ENCODE results near the gene UBQLN1.

The UBQLN1 gene

DNA sequence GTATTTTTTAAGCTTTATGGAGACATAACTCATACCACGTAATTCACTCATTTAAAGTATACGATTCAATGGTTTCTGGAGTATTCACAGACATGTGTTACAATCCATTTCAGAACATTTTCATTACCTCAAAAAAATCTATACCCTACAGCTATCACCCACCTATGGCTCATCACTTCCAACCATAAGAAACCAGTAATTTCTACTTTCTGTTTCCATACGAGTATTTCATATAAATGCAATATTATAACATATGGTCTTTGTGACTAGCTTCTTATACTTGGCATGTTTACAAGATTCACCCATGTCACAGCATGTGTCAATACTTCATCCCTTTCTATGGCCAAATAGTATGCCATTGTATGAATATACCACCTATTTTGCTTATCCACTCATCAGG, 18.8 kb downstream of the UBQLN1 start:
- no peak for DNase-seq (ENCODE audit: low spot score)

DNA sequence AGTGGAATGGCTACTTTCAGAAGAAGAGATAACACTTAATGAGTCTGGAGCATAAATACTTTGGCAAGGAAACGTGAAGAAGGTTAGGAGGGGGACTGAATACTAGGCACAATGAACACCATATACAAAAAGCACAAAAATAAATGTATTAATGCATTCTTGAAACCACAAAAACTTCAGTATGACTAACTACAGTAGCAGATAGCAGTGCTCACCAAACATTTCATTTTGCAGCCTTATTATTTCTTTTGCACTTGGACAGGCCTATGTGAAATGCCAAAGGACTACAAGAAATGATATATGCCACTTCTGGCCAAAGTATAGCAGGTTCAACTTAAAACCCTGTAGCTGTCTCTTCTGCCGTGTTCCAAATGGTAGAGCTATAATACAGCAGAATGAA, 26.3 kb downstream of the UBQLN1 start:
- no peak for DNase-seq (ENCODE audit: low spot score)

DNA sequence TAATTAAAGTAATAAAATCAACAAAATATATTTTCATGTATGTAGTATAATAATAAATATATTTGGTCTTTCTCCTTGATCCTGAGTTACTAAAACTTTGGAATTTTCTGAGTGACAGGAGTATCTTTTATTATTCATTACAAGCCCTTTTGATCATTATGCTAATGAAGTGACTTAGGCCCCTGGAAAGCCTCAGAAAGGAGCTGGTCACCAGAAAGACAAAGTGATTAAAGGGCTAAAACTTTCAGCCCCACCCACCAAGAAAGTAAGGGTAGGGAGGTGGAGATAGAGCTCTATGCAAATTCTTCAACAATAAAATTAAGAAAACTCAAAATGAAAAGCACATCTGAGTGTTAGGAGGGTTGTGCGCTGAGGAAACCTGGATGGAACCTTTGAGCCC, 27.5 kb downstream of the UBQLN1 start:
- no peak for DNase-seq (ENCODE audit: low spot score)

DNA sequence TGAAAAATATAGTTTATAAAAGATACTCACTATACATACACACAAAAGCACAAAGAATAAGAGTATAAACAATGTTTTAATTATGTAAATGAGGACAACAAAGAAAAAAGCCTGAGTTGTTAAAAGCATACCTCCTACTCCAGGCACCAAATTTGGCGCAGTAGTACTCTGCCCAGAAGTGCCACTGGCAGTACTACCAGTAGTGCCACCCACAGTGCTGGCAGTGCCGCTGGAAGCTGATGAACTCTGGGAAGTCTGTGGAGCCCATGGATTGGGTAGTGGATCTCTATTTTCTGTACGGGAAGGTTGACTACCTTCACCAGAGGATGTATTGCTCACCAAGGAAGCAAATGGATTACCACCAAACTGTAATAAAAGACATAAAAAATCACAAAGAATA, 30.2 kb downstream of the UBQLN1 start:
- no peak for DNase-seq (ENCODE audit: low spot score)

- DNase-seq (ENCODE audit: low spot score) = no peak
Measured at GRCh38 chr9:83675466-83675865, 32.3 kb downstream of the UBQLN1 start.

DNA sequence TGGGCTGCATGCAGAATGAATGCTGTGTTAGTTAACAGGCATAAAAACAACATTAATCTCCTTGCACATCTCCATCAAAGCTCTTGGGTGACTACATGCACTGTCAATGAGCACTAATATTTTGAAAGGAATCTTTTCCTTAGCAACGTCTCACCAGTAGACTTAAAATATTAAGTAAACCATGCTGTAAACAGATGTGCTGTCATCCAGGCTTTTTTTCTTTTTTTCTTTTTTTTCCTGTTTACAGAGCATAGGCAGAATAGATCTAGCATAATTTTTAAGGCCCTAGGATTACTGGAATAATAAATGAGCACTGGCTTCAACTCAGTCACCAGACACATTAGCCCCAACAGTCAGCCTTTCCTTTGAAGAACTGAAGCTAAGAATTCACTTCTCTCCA, 36.3 kb downstream of the UBQLN1 start:
- no peak for DNase-seq (ENCODE audit: low spot score)

DNA sequence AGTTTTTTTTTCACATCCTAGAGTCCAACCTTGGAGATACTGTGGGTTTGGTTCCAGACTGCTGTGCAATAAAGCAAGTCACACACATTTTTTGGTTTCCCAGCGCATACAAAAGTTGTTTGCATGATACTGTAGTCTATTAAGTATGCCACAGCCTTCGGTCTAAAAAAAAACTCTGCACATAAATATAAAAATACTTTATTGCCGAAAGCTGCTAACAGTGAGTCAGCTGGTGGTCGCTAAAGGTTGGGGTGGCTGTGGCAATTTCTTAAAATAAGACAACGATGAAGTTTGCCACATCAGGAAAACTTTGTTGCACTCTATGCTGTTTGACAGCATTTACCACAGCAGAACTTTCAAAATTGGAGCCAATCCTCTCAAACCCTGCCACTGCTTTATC, 37.4 kb downstream of the UBQLN1 start:
- no peak for DNase-seq (ENCODE audit: low spot score)

- DNase-seq (ENCODE audit: low spot score) = no peak
Measured at GRCh38 chr9:83669067-83669466, 38.7 kb downstream of the UBQLN1 start.

GRCh38 chr9:83665580-83666200, 42.1 kb downstream of the UBQLN1 start:
- no peak for DNase-seq (ENCODE audit: low spot score)

DNA sequence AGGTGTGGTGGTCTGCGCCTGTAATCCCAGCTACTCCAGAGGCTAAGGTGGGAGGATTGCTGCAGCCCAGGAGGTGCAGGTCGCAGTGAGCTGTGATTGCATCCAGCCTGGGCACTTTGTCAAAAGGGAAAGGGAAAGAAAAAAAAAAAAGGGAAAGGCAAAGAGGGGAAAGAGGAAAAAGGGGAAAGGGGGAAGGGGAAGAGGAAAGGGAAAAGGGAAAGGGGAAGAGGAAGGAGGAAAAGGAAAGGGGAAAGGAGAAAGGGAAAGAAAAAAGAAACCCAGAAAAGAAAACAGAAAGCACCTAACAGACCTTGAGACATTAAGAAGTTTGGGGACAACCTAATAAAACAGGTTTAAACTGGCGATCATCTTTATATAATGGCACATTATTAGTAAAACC, 44.8 kb downstream of the UBQLN1 start:
- DNase-seq (ENCODE audit: low spot score) = no peak

GRCh38 chr9:83656952-83657351, 50.8 kb downstream of the UBQLN1 start:
- DNase-seq (ENCODE audit: low spot score) = no peak

GRCh38 chr9:83656032-83656680, 51.6 kb downstream of the UBQLN1 start:
- DNase-seq (ENCODE audit: low spot score) = no peak

GRCh38 chr9:83655433-83655832, 52.3 kb downstream of the UBQLN1 start:
- no peak for DNase-seq (ENCODE audit: low spot score)

DNA sequence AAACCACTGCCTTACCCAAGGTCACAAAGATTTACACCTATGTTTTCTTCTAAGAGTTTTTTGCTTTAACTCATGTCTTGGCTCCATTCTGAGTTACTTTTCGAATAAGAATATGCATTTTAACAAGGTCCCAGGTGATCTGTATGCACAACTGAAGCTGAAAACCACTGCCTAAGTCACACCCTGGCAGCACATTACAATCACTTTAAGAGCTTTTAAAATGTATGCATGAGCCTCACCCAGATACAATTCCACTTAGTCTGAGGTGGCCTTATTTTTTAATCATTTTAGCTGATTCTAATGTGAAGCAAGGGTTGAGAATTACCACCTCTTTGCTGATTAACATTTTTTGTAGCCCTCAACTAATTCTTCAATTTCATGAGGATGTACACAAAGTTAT, 55.3 kb downstream of the UBQLN1 start:
- no peak for DNase-seq (ENCODE audit: low spot score)

GRCh38 chr9:83651558-83651957, 56.2 kb downstream of the UBQLN1 start:
- no peak for DNase-seq (ENCODE audit: low spot score)

GRCh38 chr9:83649515-83649914, 58.2 kb downstream of the UBQLN1 start:
- DNase-seq (ENCODE audit: low spot score) = no peak

DNA sequence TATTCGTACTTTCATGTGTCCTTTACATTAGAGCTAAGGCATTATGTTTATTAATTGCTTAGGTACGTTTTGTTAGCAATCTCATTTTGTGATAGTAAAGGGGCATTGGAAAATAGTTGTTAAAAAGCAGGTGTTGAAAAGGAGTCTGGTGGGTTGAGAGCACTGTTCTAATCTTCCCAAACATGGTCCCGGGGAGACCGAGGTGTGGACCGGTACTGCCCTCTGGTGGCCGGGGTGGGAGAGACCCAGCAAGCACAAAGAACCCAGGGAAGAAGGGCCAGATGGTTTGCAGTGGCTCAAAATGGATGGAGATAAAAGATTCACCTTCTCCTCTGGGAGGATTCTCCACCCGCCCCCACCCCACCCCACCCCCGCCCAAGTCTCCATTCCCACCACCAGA, 58.7 kb downstream of the UBQLN1 start:
- peak; percentile 71 for DNase-seq (ENCODE audit: low spot score)

- no peak for DNase-seq (ENCODE audit: low spot score)
Measured at GRCh38 chr9:83646500-83647239, 61.1 kb downstream of the UBQLN1 start.

DNA sequence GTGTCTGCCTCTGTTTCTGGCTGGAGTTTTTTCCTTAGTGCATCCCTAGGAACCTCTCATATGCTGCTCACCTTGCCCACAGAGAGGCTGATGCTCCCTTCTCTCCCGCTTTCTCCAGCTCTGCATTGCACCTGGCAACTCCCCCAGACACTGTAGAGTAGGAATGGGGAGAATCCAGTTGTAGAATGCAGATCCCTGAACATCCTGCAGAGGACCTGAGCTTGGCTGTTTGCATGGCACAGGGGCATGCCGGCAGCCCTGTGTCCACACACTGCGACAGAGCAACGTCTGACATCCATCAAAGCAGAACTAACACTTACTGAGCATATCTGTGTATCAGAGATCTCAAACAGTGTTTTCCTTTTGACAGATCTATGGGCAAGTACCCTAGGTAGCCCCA, 65.0 kb downstream of the UBQLN1 start:
- no peak for DNase-seq (ENCODE audit: low spot score)

DNA sequence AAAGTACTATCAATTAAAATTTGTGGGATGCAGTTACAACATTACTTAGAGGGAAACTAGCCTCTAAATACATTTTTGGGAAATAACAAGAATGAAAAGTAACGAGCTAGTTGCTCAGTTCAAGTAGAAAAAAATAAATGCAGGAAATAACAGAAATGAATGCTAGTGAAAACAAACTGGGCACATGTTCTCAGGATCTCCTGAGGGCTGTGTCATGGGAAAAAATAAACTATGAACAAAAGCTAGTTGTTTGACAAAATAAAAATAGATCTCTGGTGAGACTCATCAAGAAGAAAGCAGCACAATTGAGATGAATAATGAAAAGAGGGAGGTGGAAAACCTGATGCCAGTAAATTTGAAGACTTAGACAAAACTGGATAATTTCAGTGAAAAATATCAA, 68.5 kb downstream of the UBQLN1 start:
- no peak for DNase-seq (ENCODE audit: low spot score)

DNA sequence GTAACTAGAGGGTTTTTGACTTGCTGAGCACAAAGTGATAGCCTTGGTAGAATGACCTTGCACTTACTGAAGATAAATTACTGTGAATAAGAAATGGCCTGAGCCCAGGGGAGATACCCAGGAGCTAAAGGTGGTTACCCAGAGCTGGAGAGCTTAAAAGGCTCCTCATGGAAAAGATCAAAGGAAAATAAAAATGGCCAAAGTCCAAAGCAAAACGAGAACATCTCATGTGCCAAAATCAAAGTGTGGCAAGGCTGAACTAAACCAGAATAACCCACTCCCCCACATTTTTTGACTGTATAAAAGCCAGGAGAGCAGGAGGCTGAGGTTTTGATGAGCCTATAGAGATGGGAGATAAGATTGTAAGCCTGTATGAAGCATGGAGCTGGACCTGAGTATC, 70.4 kb downstream of the UBQLN1 start:
- DNase-seq (ENCODE audit: low spot score) = no peak

GRCh38 chr9:83636813-83637212, 70.9 kb downstream of the UBQLN1 start:
- DNase-seq (ENCODE audit: low spot score) = no peak

GRCh38 chr9:83633676-83634075, 74.1 kb downstream of the UBQLN1 start:
- DNase-seq (ENCODE audit: low spot score) = no peak

- DNase-seq (ENCODE audit: low spot score) = no peak
Measured at GRCh38 chr9:83633255-83633654, 74.5 kb downstream of the UBQLN1 start.
